ENCODE measurements around the gene GPC3.
"Not testable (repeated sequence)": the region's sequence is repeated elsewhere in the genome, so short reads cannot be mapped to it uniquely, and the experiment has no call there.

Gene GPC3

DNA sequence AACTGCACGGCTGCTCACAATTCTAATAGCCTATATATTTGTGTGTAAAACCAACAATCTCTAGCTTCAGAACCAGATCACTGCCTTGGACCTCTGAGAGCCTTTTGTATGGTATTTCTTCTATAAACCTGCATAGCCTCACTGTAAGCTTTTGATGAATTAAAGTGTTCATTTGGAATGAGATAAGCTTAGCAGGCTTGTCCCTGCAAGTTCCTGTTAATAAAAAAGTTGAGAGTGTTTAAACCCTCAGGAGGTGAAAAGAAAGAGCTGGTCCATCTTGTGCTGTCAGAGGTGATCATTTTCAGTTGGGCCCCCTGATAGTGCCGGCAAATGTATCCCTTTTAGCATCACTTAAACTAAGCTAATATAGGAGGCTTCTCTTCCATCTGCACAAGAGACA lies 191.8 kb downstream of the GPC3 start:
- in situ Hi-C loops (cut with HindIII; ENCODE audit: low sequenced_read_pairs), result no loop called here

DNA sequence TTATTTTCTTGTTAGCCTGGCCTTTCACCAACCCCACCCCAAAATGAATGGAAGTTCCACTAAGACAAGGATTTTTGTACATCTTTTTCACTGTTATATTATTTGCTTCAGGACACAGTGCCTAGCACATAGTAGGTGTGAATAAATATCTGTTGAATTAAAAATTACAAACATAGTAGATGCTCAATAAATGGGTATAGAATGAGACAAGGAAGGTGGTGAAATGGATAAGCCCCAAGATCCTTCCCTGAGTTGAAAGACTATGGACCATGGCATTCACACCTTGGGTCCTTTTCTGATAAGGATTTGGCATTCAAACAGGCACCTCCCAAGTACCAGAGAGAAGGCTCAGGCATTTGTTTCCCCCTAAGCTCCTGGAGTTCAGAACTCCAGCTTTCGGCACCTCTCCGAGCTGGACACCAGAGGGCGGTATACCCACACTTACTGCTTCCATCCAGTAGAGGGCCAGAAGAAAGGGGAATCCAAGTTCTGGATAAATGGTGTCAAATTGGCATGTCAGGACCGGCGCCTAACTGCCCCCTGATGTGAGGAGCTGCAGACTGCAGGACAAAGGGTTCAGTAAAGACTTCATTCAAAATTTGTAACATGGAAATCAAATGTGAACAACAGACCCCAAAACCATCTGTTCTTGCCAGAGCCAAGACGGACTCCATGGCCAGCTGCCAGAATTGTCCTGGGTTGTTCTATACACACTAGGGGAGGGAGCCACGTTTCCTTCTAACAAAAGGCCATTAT lies 193.0 kb downstream of the GPC3 start:
- in situ Hi-C loops (cut with HindIII; ENCODE audit: low sequenced_read_pairs), result no loop called here

DNA sequence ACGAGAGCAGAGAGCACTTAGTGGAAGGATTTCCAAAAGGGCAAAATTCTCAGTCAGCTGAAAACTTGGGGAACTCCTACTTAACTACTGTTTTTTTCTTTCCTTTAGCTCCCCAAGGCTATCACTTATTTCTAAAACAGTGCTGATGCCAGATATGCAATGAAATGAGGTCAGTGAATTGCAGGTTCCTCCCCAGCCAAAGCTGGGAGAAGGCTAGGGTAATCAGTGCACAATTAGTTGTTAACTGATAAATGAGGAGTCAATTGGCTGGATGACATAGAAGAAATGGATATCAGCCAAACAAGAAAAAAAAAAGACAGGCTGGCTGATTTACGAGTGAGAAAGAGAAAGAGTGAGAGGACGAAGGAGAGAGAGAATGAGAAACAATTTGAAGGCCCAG lies 195.6 kb downstream of the GPC3 start:
- in situ Hi-C loops (cut with HindIII; ENCODE audit: low sequenced_read_pairs), result no loop called here

DNA sequence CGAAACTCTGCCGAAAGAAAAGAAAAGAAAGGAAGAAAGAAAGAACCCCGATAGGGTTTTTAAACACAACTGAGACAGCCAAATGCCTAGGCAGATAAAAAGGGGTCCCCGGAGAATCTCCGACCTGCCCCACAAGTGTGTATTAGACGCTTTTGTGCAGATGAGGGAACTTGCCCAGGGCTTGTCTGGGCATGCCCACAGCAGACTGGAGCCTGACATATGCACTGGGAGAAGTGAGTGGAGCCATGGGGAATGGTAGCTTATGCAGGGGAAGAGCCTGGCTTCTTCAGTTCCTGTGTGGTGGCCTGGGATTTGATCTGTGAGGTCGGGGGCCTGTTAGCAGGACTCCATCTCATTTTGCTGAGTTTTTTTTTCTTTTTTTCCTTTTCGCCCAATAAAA lies 199.0 kb downstream of the GPC3 start:
- in situ Hi-C loops (cut with HindIII; ENCODE audit: low sequenced_read_pairs), result no loop called here

DNA sequence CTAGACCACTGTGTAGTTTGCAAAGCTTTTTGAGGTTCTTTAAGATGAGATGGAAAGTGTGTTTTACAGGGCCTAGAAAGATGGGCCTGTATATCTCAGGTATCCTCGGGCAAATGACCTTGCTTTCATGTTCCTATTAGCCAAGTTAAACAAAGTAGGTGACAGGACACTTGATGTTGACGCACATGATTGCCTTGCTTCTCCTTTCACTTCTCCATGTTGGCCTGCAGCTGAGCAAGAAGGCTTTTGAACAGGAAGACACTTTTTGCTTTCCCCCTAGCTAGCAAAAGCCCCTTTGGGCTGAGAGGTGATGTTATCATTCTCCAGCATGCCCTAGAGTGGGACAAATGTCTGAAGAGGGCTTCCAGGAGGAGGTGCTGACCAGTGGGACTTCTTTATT lies 202.1 kb downstream of the GPC3 start:
- in situ Hi-C loops (cut with HindIII; ENCODE audit: low sequenced_read_pairs), result no loop called here

DNA sequence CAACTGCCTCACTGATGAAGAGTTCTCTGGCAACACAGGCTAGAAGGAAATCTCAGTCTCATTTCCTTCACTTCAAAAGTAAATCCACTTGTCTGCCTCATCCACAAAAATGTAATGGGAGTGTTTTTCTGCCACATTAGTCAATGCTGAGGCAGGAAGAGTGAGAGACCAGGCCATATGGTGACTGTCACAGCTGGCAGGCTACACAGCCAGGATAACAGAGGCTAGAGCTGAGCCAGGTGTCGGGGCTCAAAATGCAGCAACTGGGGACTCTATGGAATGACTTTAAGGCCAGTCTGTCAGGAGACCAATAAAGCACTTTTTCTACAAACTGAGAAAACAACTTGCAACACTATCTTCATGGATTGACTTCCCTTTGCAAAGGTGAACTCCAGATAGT lies 204.2 kb downstream of the GPC3 start:
- in situ Hi-C loops (cut with HindIII; ENCODE audit: low sequenced_read_pairs), result no loop called here

DNA sequence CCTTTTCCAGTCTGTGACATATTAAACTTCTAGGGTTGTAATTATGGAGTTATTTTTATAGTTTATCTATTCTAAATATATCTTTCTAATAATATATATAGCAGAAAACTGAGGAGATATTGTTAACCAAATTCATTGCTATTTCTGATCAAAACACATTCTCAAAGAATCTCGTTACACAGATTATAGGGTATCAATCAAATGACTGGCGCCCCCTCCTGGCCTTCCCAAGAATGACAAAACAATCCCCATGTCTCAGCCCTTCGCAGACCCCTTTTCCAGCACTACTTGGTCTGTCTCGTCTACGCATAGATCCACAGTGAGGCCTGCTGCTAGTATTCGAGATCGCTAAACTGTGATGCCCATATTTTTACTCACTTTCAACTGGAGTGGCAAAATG lies 209.3 kb downstream of the GPC3 start:
- in situ Hi-C loops (cut with HindIII; ENCODE audit: low sequenced_read_pairs), result no loop called here

DNA sequence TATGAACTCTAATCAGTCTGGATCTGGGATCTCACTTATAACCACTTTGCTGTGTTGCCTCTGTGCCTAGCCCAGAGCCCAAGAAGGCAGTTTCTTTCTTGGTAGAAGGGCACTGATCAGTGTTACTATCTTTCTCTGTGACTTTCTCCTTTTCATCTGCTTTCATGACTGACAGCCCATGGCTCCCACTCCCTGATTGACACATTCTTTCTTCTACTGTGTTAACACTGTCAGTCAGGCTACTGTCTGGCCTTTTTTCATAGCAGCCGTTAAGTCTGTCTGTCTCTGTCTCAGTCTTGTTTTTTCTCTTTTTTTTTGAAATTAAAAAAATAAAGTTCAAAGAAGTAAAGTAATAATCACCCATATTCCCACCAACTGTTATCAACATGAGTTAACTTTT lies 210.6 kb downstream of the GPC3 start:
- in situ Hi-C loops (cut with HindIII; ENCODE audit: low sequenced_read_pairs), result no loop called here

DNA sequence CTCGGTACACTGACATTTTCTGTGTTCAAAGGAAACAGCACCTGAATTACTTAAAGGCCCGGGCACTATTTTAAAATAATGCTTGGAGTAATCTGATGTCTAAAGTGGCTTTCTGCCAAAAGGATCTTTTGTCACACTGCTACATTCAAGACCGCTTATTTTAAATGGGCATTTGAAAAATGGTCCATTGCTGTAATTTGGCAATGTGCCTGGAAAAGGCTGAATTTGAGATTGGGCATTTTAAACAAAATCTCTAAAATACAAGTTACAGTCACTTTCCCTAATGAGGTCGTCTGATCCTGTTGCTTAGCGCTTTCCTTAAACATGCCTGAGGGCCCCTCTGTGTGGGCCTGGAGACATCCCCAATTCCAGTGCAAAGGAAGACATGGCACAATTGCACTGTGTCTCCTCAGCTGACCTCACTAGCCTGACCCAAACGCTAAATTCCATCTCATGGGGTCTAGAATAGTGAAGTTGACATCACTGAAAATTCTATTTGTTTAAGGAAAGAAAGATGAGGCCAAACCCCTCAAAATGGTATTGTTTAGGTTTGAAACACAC lies 214.2 kb downstream of the GPC3 start:
- in situ Hi-C loops (cut with HindIII; ENCODE audit: low sequenced_read_pairs), result no loop called here

DNA sequence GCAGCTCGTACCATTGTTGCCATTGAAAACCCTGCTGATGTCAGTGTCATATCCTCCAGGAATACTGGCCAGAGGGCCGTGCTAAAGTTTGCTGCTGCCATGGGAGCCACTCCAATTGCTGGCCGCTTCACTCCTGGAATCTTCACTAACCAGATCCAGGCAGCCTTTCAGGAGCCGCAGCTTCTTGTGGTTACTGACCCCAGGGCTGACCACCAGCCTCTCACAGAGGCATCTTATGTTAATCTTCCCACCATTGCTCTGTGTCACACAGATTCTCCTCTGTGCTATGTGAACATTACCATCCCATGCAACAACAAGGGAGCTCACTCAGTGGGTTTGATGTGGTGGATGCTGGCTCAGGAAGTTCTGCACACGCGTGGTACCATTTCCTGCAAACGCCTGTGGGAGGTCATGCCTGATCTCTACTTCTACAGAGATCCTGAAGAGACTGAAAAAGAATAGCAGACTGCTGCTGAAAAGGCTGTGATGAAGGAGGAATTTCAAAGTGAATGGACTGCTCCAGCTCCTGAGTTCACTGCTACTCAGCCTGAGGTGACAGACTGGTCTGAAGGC lies 222.3 kb downstream of the GPC3 start:
- in situ Hi-C loops (cut with HindIII; ENCODE audit: low sequenced_read_pairs), result not testable (repeated sequence)

DNA sequence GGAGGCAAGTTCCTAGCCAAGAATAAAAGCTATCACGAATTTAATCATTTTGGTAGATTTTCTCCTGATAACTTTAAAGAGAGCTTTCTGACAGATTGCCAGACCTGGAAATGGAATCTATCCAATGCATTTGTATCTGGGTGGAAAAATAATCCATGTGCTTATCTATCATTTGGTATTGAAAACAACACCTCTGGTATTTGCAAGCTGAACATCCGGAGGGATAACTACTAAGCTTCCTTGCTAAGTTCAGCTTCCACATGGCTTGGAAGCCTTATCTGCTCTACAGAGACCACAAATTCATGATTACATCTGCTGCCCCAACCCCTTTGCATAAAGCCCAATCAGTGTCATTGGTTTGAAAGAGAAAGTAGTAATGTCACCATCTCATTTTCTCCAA lies 230.7 kb downstream of the GPC3 start:
- in situ Hi-C loops (cut with HindIII; ENCODE audit: low sequenced_read_pairs), result no loop called here

DNA sequence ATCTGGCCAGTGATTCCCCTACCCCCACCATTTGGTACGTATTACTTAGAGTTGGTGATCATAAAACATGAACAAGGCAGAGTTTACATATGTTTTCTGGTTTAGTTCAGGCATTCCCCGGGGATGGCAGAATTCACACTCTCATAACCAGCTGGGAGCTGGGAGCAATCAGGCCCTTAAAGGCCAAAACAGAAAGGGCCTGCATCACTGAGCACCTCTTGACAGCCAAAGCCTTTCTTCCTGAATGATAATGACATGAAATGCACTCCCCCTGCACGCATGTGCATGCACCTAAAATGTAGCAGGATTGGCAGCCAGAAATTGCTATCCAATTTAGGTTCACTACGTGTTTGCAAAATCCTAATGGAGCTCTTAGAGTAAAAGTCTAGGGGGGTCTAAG lies 235.4 kb downstream of the GPC3 start:
- in situ Hi-C loops (cut with HindIII; ENCODE audit: low sequenced_read_pairs), result no loop called here

DNA sequence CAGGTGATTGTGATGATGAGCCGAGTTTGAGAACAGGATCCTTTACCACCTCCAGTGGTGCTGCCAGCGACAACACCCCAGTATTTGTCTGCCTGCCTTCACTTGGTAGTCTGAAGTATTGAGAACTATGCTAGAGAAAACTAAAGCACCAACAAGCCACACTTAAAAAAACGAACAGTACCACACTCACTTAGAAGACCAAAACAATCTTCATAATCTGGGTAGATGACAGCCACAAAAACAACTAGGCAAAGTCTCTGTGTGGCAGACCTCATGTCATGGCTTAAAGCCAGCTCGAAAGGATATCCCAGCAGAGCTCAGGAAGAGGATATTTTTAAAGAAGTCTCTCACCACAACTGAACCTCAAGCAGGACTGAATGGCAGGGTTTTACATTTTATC lies 236.0 kb downstream of the GPC3 start:
- in situ Hi-C loops (cut with HindIII; ENCODE audit: low sequenced_read_pairs), result no loop called here

DNA sequence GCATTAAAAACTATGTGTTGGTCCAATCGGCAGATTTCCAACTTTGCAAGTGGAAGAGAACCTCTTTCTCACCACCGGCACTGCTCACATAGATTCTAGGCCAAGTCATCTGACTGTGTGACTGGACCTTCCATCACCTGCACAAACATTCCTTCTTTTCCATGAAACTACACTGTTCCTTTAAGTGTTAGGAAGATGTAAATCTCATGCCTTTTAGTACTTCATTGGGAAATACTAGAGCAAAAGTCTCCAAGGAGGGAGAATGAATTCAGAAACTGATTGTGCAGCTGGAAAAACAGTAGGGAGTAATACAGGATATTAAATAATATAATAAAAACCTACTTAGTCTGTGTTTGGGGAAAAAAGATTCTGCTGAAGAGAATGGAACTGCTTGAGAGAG lies 238.2 kb downstream of the GPC3 start:
- in situ Hi-C loops (cut with HindIII; ENCODE audit: low sequenced_read_pairs), result no loop called here

DNA sequence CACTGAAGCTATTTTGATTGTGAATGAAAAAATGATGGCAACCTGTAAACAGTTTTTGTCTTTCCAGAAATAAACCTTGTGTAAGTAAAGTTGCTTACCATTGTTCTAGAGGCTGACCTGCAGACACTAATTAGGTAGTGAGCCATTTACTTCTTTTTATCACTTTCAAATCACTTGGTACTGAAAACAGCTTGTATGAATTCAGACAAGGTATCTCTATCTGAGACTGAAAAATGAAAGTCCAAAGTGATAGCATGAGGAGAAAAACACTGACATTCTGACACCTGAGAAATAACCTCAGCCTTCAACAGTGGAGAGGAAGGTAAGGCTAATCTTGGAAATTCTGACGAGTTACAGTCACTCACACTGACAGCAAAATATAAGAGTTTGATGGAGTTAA lies 238.8 kb downstream of the GPC3 start:
- in situ Hi-C loops (cut with HindIII; ENCODE audit: low sequenced_read_pairs), result no loop called here

DNA sequence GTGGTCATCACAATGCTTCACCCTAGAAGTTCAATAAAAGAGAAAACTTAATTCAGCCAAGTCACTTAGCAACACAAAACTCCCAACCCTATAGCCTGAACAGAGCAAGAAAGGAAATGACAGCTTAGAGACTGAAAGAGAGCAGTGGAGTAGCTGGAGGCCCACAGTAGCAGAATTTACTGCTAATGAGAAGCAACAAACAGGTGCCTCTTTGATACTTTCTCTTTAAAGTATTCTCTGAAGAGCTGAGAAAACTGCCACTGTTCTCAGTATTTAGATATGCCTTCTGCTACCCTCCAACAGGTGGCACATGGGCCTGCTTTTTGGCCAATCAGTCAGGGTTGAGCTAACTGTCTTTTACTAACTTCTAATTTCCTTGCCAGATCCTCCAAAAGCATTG lies 240.0 kb downstream of the GPC3 start:
- in situ Hi-C loops (cut with HindIII; ENCODE audit: low sequenced_read_pairs), result no loop called here

DNA sequence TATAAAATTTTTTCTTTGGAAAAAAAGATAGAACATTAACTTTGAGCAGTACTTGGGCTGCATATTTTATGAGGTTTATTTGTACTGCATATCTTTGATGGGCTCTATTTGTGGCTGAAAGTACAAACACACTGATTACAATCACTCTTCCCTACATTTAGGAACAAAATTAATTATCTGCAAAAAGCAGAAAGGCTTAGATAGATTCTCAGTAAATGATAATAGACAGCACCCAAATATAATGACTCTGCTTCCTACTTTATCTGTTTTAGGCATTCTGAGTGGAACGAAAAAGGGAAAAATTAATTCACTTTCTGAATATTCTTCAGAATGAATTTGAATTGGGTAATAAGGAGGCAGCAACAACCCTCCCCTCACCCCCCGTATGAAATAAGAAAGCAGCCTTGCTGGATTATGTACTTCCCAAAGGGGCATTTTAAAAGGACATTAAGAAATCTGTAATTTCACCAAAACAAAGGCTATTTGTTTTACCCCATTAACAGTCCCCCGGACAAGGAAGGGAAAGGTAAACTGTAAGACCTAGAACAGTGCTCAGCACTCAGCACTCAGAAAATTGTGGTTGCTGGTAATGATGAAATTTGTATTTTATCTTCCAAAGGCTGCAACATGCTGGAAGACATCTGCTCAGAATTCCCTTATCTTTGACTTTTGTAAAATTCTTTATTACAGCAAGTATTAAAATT lies 242.6 kb downstream of the GPC3 start:
- in situ Hi-C loops (cut with HindIII; ENCODE audit: low sequenced_read_pairs), result no loop called here

DNA sequence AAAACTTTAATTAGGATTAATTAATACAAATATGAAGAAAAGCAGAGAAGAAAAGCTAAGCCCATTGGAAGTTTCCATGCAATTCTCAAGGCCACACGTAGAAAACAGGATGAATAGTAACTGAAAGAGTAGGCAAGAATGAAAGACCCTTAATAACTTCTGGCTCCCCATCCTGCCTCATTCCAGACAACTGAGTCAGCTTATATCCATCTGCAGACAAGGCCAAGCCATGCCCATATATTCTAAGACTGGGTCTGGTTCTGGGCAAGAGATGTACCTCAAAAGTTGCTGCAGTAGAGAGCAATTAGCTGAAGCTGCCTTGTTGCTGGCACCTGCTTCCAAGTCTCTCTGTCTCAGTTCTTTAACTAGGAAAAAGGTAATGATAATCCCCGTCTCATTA lies 244.1 kb downstream of the GPC3 start:
- in situ Hi-C loops (cut with HindIII; ENCODE audit: low sequenced_read_pairs), result no loop called here

DNA sequence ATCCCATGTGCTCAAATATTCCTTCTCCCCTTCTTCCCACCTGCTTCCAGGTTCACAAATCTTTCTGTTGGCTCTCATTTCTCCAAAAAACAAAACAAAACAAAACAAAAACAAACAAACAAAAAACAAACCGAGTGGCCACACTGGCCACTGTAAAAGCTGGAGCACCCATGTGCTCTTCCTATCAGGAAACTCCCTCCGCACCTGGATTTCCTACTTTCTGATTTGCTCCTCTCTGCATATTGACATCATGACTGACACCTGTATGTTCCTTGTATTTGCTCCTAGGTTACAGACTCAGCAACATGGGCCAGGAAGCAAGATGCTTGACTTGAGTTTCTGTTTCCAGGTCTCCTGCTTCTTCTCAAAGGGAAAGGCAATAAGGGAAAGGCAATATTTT lies 258.8 kb downstream of the GPC3 start:
- in situ Hi-C loops (cut with HindIII; ENCODE audit: low sequenced_read_pairs), result no loop called here

DNA sequence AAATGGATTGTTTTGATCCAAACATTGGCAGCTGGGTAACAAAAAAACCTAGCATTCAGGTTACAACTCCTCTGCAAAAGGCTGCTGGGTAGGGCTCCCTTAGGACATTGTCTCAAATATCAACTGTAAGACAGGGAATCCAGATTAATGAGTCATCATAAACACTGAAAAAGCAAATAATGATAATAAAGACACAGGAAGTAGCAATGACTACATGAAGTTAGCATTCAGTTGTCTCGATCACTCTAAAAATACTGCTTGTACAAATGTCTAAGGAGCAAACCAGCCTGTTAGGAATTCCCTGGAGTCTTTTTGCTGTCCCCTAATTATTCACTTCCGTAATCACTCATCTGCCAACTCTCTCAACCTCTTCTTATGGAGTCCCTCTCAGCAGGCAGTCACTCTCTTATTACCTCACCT lies 259.2 kb downstream of the GPC3 start:
- in situ Hi-C loops (cut with HindIII; ENCODE audit: low sequenced_read_pairs), result no loop called here

DNA sequence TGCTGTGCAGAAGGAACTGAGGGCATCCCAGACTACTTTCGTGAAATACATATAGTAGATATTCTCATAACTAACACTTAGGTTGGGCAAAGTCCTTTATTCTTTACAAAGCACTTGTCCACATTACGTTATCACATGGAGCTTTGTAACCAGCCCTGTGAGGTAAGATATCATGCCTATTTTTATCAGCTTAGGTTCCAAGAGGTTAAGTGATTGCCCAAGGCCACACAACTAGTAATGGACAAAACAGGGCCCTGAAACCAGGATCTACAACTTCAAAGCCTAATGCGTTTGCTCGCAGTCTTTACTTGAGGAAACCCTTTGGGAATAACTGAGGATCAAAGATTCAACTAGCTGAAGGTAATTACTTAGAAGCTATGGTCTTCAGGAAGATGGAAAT lies 261.5 kb downstream of the GPC3 start:
- in situ Hi-C loops (cut with HindIII; ENCODE audit: low sequenced_read_pairs), result no loop called here

DNA sequence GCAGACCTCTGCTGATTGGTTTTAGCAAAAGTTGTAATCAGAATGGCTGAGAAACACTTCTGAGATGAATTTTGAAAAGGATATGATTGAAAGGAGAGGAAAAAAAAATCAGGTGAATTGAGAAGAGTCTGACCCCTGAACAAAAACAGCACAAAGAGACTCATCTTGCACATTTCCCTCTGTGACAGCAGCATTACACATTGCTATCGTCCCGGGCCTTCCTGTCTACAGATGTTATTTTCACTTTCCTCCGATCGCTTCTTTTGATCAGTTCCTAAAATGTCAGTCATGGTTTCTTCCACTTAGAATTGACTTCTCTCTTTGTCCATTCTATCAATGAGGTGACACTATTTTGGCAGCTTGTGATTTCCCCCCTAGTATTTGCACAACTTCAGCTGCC lies 262.6 kb downstream of the GPC3 start:
- in situ Hi-C loops (cut with HindIII; ENCODE audit: low sequenced_read_pairs), result no loop called here

All from endothelial cell of hepatic sinusoid (primary cell).